Endothelial cell of umbilical vein (primary cell): ENCODE results near the gene RSL1D1. TPM values are rescaled to one million over a fixed set of nuclear protein-coding genes. Genes with fewer than 3 reads are reported as not detected.

Source experiments
- BruUV-seq: library from RNA; stranded (reverse); fragments of 400-500 nt; replicated peaks from 2 replicates; lab custom pipeline; 2021; lab: Mats Ljungman, UMichigan
- CTCF ChIA-PET: fragments of 300-600, 350-600 bp; sonication (Branson Sonifier 250); formaldehyde crosslinking; loops from one replicate; lab custom pipeline; 2021; ENCODE audit warnings: antibody characterized with exemption, inconsistent platforms; lab: Charles Lee
- POLR2A ChIA-PET: fragments of 300-600, 350-600 bp; sonication (Branson Sonifier 250); formaldehyde crosslinking; loops from one replicate; lab custom pipeline; 2021; ENCODE audit warnings: antibody characterized with exemption, inconsistent platforms; lab: Charles Lee
- DNase-seq: peaks from one replicate; pipeline ENCODE4 v3.0.0-alpha.2; 2011; ENCODE audit warnings: low read depth, low spot score
- FAIRE-seq: peaks from 2 replicates; lab custom pipeline; 2011; peaks lifted over from hg19 to GRCh38; lab: Jason Lieb, UNC
- H2AFZ ChIP-seq: 2 replicates; pipeline ENCODE4 v1.6.0; 2012; ENCODE audit warnings: low read depth, low read length, control low read depth, inconsistent platforms
- H3K27ac ChIP-seq: 2 replicates; pipeline ENCODE4 v1.5.1; 2011; ENCODE audit warnings: low read depth, mild to moderate bottlenecking, control low read depth, low read length, moderate library complexity; ENCODE audit not compliant: insufficient read depth
- H3K27me3 ChIP-seq, 2 experiments: 2 replicates each; pipeline versions ENCODE4 v1.6.0 to v1.6.1; 2011; ENCODE audit warnings: low read length in 2 of 2, mixed read lengths in 1 of 2; ENCODE audit not compliant: control insufficient read depth in 2 of 2, insufficient read depth in 2 of 2
- H3K36me3 ChIP-seq, 2 experiments: 2 replicates in 1 of 2; 3 replicates in 1 of 2; pipeline ENCODE4 v1.5.1; 2011; ENCODE audit warnings: low read length in 2 of 2, mild to moderate bottlenecking in 1 of 2, moderate library complexity in 1 of 2; ENCODE audit not compliant: control insufficient read depth in 2 of 2, insufficient read depth in 2 of 2; ENCODE audit errors: extremely low read depth in 1 of 2
- H3K4me1 ChIP-seq: 3 replicates; pipeline ENCODE4 v1.5.1; 2011; ENCODE audit warnings: mild to moderate bottlenecking, low read length; ENCODE audit not compliant: control insufficient read depth, insufficient read depth; ENCODE audit errors: extremely low read depth
- H3K4me2 ChIP-seq: 2 replicates; pipeline ENCODE4 v1.6.1; 2011; ENCODE audit warnings: low read length, control low read depth, mixed read lengths; ENCODE audit not compliant: insufficient read depth
- H3K4me3 ChIP-seq, 3 experiments: fragments of 200-600 bp in 1 of 3; sonication (generic), shearing (Covaris generic) in 1 of 3; replicated peaks in 1 of 3; 2 replicates each; pipeline ENCODE4 v1.5.1; 2011 to 2016; ENCODE audit warnings: control low read depth in 3 of 3, low read length in 3 of 3, mild to moderate bottlenecking in 2 of 3, inconsistent platforms in 1 of 3, low read depth in 1 of 3, moderate library complexity in 1 of 3; ENCODE audit not compliant: insufficient read depth in 1 of 3
- H3K79me2 ChIP-seq: 2 replicates; pipeline ENCODE4 v1.6.0; 2012; ENCODE audit warnings: low read length, inconsistent platforms; ENCODE audit not compliant: control insufficient read depth, insufficient read depth
- H3K9ac ChIP-seq: replicated peaks from 2 replicates; pipeline ENCODE3; 2011; ENCODE audit warnings: low read length, control low read depth; ENCODE audit not compliant: insufficient read depth; ENCODE audit errors: extremely low read depth
- H3K9me1 ChIP-seq: replicated peaks from 3 replicates; pipeline ENCODE4 v1.6.0; 2011; ENCODE audit warnings: mild to moderate bottlenecking, low read length; ENCODE audit not compliant: control insufficient read depth, insufficient read depth; ENCODE audit errors: extremely low read depth
- H3K9me3 ChIP-seq: replicated peaks from 2 replicates; pipeline ENCODE4 v1.5.1; 2012; ENCODE audit warnings: low read length, inconsistent platforms; ENCODE audit not compliant: control insufficient read depth, insufficient read depth
- H4K20me1 ChIP-seq: replicated peaks from 2 replicates; pipeline ENCODE3; 2011; ENCODE audit warnings: mild to moderate bottlenecking, low read length; ENCODE audit not compliant: control insufficient read depth, insufficient read depth; ENCODE audit errors: extremely low read depth
- CTCF ChIP-seq, 2 donors: IDR thresholded peaks; 1 replicate in 1 of 2; 2 replicates in 1 of 2; pipeline ENCODE4 v1.5.1; 2011; ENCODE audit warnings: low read length in 2 of 2, mild to moderate bottlenecking in 2 of 2, moderate library complexity in 2 of 2, control low read depth in 1 of 2, inconsistent platforms in 1 of 2, low read depth in 1 of 2; ENCODE audit not compliant: insufficient read depth in 1 of 2; ENCODE audit errors: extremely low read depth in 1 of 2
- GATA2 ChIP-seq: IDR thresholded peaks from 2 replicates; pipeline ENCODE4 v1.7.0; 2011; ENCODE audit warnings: low read depth, mild to moderate bottlenecking, moderate library complexity, mixed read lengths, low read length; ENCODE audit not compliant: insufficient read length, insufficient read depth
- POLR2A ChIP-seq: IDR thresholded peaks from 2 replicates; pipeline ENCODE4 v1.6.1; 2012; ENCODE audit warnings: low read depth, mild to moderate bottlenecking, control low read depth, low read length
- dilution Hi-C: fragments of 300-500 bp; cut with MboI; formaldehyde crosslinking; loops from one replicate; pipeline ENCODE4 v1.15.0; 2019; ENCODE audit warnings: low sequenced_read_pairs; ENCODE audit not compliant: extremely low pct_ligation_motif_present
- intact Hi-C: fragments of 100-400 bp; cut with micrococcal nuclease; formaldehyde crosslinking; loops from one replicate; pipeline ENCODE4 v1.10.0; 2022
- polyA plus RNA-seq, 4 experiments: library from polyadenylated mRNA; depleted of rRNA in 3 of 4; stranded (reverse) in 3 of 4; unstranded in 1 of 4; fragments of >200 nt; gene quantifications; 2 replicates each; pipeline versions ENCODE4 v1.2.1 to v1.2.3, GENCODE V29; 2011 to 2012; ENCODE audit warnings: missing spikeins in 1 of 4
- total RNA-seq: library from RNA; stranded (reverse); gene quantifications from 2 replicates; pipeline ENCODE4 v1.2.3, GENCODE V29; 2021

Gene RSL1D1
- total and polyA plus RNA-seq, 2 donors (not counting 3 experiments of a cell fraction or from before 2014, with no cell fraction given): 17.0 to 132 TPM

- Histone ChIP-seq H2AFZ (no peak overlapping the region), H3K27me3 (no peaks in the 10 kb centered on the region), H3K4me2 (no peak overlapping the region), H3K79me2 (no peaks in the 10 kb centered on the region), H3K9me1 (no peaks in the 10 kb centered on the region), H4K20me1 (no peaks in the 10 kb centered on the region), H3K9ac (no peak overlapping the region), H3K4me1 (peaks cover 4% of the 10 kb centered on the region), H3K27ac (no peak overlapping the region), H3K9me3 (no peaks in the 10 kb centered on the region), H3K4me3 (no peak overlapping the region), H3K36me3 (peaks cover 5 to 24% of the 10 kb centered on the region in 2 experiments)
- POLR2A ChIA-PET: no interaction called here
- no peak for FAIRE-seq
- intact Hi-C loops: no loop called here
- dilution Hi-C loops: no loop called here
- CTCF ChIA-PET: no interaction called here
- BruUV-seq: no TSS peak
- TF ChIP-seq GATA2 (no peak), CTCF (IDR thresholded peaks at IDR 0.05; ENCODE audit: extremely low read depth in 1 of 2, insufficient read depth in 1 of 2, low read depth in 1 of 2, low read length in 2 of 2) (no peak)
- no peak for DNase-seq
Measured at GRCh38 chr16:11870399-11870798, 19.1 kb upstream of the RSL1D1 start.

- Histone ChIP-seq H4K20me1 (no peaks in the 10 kb centered on the region), H3K27ac (no peak overlapping the region), H3K9ac (no peak overlapping the region), H3K4me3 (no peak overlapping the region), H2AFZ (no peak overlapping the region), H3K4me2 (no peak overlapping the region), H3K9me1 (no peaks in the 10 kb centered on the region), H3K9me3 (no peaks in the 10 kb centered on the region), H3K4me1 (peaks cover 4% of the 10 kb centered on the region), H3K27me3 (no peaks in the 10 kb centered on the region), H3K79me2 (no peaks in the 10 kb centered on the region), H3K36me3 (peaks cover 3 to 24% of the 10 kb centered on the region in 2 experiments)
- no peak for DNase-seq
- no peak for FAIRE-seq
- ChIA-PET POLR2A (no interaction called here), CTCF (interaction anchor here (1.4 to 1.5 kb wide), 2 partner anchors 18 to 198 kb away, joined by 3 to 5 read pairs; no protein-coding TSS in a partner anchor)
- TF ChIP-seq CTCF (IDR thresholded peaks at IDR 0.05; ENCODE audit: extremely low read depth in 1 of 2, insufficient read depth in 1 of 2, low read depth in 1 of 2, low read length in 2 of 2) (no peak), POLR2A (peak; percentile 11)
- intact Hi-C loops (no loop called here), dilution Hi-C loops (no loop called here)
- no TSS peak for BruUV-seq
Measured at GRCh38 chr16:11869353-11870228, 18.2 kb upstream of the RSL1D1 start.
